DLD1 (cell line): ENCODE data around the gene ERGIC2.
"Not testable (repeated sequence)": the region's sequence is repeated elsewhere in the genome, so short reads cannot be mapped to it uniquely, and the experiment has no call there.

Experiments used
- in situ Hi-C: cut with HindIII; loops from 2 replicates; pipeline ENCODE4 v1.10.0; 2017; ENCODE audit warnings: low sequenced_read_pairs

The ERGIC2 gene

DNA sequence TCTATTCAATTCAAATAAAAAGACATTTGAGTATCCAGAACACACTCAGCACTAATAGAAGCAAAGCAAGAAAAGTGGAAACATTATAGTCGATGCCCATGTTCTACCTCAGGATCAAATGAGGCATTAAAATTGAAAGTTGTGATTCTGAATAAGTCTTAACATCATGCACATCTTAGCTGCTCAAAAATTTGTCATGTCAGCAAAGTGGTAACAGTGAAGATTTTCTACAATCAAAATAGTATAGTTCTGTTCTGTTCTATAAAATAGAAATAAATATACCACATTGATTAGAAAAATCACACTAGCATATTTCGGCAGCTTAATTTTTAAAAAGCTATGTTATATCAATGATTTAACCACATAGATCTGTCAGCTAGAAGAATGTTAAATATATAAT, 74.7 kb downstream of the ERGIC2 start:
- in situ Hi-C loops, result no loop called here

DNA sequence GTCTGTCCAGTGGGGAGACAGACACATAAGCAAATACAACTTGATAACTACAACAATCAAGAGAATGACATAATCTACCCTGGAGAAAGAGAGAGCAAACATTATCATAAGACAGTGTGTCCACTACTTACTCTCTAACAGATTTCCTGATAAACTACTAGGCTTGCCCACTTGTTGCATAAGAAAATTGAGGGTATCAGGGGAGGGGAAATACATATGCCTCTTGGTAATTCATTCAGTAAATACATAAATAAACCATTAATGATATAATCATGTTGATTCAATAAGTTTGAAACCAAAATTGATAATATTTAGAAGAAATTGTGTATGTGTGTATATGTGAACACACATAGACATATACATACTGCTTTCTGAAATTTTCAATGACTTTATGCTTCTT, 76.6 kb downstream of the ERGIC2 start:
- in situ Hi-C loops, result no loop called here

DNA sequence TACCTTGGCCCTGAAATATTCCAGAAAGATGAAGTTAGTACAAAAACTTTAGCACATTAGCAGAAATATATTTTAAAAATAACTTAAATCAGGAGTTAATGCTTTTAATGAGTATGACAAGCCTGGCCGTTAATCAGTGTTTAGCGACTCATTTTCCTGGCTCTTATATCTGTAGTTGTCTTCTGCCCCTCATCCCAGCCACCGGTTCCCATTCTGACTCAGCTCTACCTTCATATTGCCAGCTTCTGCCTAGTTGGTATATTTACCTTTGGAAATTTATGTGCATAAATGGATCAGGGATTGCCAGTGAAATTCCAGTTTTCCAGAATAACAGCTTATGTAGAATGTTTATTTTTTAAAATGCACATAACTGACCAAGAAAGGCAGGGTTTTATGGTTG, 79.9 kb downstream of the ERGIC2 start:
- in situ Hi-C loops, result no loop called here

DNA sequence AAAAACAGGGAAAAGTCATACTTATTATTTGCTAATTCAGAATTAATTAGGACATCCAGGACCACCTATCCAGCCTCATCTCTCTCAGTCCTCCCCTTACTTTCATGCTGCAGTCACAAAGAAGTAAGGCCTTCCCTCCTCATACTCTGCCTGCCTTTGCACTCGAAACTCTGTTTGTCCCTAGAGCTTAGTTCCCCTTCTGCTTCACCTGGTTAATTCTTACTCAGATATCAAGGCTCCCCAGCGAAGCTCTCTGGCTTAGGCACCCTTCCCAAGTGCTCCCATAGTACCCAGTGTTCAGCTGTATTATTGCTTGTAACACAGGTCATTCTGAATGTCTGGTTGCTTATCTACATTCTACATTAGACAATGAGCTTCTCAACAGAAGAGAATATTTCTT, 81.3 kb downstream of the ERGIC2 start:
- in situ Hi-C loops, result no loop called here

DNA sequence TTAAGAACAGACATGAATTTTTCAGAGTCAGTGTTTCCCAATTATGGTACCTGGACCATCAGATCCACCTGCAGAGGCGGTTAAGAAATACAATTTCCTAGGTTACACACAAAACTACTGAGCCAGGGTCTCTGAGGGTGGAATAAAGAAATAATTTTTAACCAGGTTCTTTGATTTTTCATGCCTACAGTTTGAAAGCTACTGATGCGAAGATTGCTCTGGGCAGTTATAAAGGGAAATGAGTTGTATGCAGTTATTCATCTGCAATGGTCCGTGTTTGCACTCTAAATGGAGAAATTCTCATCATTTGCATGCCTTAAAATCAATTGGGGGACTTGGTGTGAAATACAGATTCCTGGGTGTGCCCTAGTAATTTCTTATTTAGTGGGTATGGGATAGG, 89.7 kb downstream of the ERGIC2 start:
- in situ Hi-C loops, result no loop called here

DNA sequence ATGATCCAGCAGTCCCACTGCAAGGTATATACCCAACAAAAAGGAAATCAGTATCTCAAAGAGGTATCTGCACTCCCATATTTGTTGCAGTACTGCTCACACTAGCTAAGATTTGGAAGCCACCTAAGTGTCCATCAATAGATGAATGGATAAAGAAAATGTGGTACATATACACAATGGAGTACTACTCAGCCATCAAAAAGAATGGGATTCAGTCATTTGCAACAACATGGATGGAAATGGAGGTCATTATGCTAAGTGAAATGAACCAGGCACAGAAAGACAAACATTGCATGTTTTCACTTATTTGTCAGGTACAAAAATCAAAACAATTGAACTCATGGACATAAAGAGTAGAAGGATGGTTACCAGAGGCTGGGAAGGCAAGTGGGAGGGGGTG, 90.5 kb downstream of the ERGIC2 start:
- in situ Hi-C loops, result not testable (repeated sequence)

DNA sequence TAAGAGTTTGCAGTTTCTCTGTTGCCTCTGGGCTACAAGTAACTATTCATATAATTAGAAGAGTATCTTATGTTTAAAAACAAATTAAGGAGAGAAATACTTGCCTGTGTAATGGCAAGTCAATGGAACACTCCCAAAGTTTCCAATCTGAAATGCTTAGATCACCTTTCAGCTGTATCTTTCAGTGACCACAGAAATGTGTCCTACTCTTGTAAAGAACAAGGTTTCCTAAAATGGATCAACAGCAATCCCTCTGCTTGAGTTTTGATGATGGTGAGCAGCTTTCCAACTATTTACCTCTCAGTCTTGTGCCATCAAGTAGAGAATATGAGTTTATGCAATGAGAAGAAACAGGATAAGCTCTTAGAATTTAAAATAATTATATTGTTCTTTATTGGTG, 92.9 kb downstream of the ERGIC2 start:
- in situ Hi-C loops, result no loop called here

DNA sequence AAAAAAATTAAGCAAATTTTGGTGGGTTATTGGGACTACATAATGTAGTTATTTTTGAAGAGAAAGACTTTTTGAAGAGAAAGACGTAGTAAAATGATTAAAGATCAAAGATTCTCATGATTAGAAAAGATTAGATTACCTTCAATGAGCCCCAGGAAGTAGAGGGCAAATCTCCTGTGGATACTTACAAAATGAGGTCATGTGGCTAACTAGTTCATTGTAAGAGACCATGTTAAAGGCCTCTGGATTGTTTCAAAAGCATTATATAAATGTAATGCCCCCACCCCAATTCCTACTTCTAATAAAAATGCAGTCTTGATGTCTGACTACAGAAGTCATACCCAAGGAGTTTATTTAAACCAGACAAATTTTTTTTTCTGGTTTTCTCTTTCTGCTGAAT, 93.3 kb downstream of the ERGIC2 start:
- in situ Hi-C loops, result no loop called here
